Neuronal stem cell (in vitro differentiated cells): ENCODE data around the gene MGMT.

Experiments used
- DNase-seq: peaks from one replicate; pipeline ENCODE4 v3.0.0-alpha.2; 2013; ENCODE audit warnings: low spot score
- H2AFZ ChIP-seq: one replicate; pipeline ENCODE4 v1.6.1; 2013; ENCODE audit warnings: mild to moderate bottlenecking, low read length, inconsistent platforms
- H2AK5ac ChIP-seq: 2 replicates; pipeline ENCODE4 v1.6.1; 2013; ENCODE audit warnings: low read depth, mild to moderate bottlenecking, inconsistent platforms, low read length, moderate library complexity, mixed read lengths
- H2BK120ac ChIP-seq: 2 replicates; pipeline ENCODE4 v1.6.1; 2013; ENCODE audit warnings: low read depth, mild to moderate bottlenecking, inconsistent platforms, low read length, moderate library complexity, mixed read lengths
- H2BK12ac ChIP-seq: one replicate; pipeline ENCODE4 v1.6.1; 2013; ENCODE audit warnings: low read length, inconsistent platforms
- H2BK15ac ChIP-seq: 2 replicates; pipeline ENCODE4 v1.6.1; 2013; ENCODE audit warnings: mild to moderate bottlenecking, low read length, inconsistent platforms, mixed read lengths
- H2BK5ac ChIP-seq: one replicate; pipeline ENCODE4 v1.6.1; 2013; ENCODE audit warnings: inconsistent platforms, mild to moderate bottlenecking, low read length, moderate library complexity
- H3K14ac ChIP-seq: one replicate; pipeline ENCODE4 v1.6.1; 2013; ENCODE audit warnings: low read length, inconsistent platforms
- H3K18ac ChIP-seq: 2 replicates; pipeline ENCODE4 v1.6.1; 2013; ENCODE audit warnings: low read length, inconsistent platforms
- H3K23ac ChIP-seq: 2 replicates; pipeline ENCODE4 v1.6.1; 2013; ENCODE audit warnings: low read depth, mild to moderate bottlenecking, mixed read lengths, low read length, inconsistent platforms; ENCODE audit not compliant: poor library complexity
- H3K27ac ChIP-seq: replicated peaks from 3 replicates; pipeline ENCODE4 v1.5.1; 2013; ENCODE audit warnings: low read length, inconsistent platforms
- H3K27me3 ChIP-seq, 3 experiments: 2 replicates each; pipeline ENCODE4 v1.6.1; 2013; ENCODE audit warnings: low read length in 3 of 3, mild to moderate bottlenecking in 2 of 3, inconsistent platforms in 1 of 3, low read depth in 1 of 3, mixed read lengths in 1 of 3, moderate library complexity in 1 of 3; ENCODE audit not compliant: control insufficient read depth in 3 of 3, insufficient read depth in 3 of 3
- H3K36me3 ChIP-seq, 2 donors: replicated peaks in 1 of 2; 2 replicates each; pipeline ENCODE4 v1.6.1; 2013; ENCODE audit warnings: low read length in 2 of 2; ENCODE audit not compliant: control insufficient read depth in 2 of 2, insufficient read depth in 2 of 2
- H3K4ac ChIP-seq: 2 replicates; pipeline ENCODE4 v1.6.1; 2013; ENCODE audit warnings: inconsistent platforms, mild to moderate bottlenecking, low read length, moderate library complexity
- H3K4me1 ChIP-seq, 2 donors: 1 replicate in 1 of 2; 2 replicates in 1 of 2; pipeline ENCODE4 v1.6.1; 2013; ENCODE audit warnings: low read length in 2 of 2, low read depth in 1 of 2; ENCODE audit not compliant: control insufficient read depth in 2 of 2, insufficient read depth in 1 of 2
- H3K4me2 ChIP-seq: one replicate; pipeline ENCODE4 v1.6.1; 2013; ENCODE audit warnings: mild to moderate bottlenecking, low read length, inconsistent platforms; ENCODE audit not compliant: insufficient read depth, poor library complexity, severe bottlenecking
- H3K4me3 ChIP-seq, 2 donors: 2 replicates each; pipeline ENCODE4 v1.5.1; 2013; ENCODE audit warnings: low read length in 2 of 2, mild to moderate bottlenecking in 2 of 2, inconsistent platforms in 1 of 2, moderate library complexity in 1 of 2
- H3K79me1 ChIP-seq: one replicate; pipeline ENCODE4 v1.6.1; 2013; ENCODE audit warnings: low read depth, mild to moderate bottlenecking, inconsistent platforms, low read length, moderate library complexity
- H3K9ac ChIP-seq: one replicate; pipeline ENCODE4 v1.6.1; 2013; ENCODE audit warnings: mild to moderate bottlenecking, low read depth, low read length, inconsistent platforms; ENCODE audit not compliant: poor library complexity
- H3K9me3 ChIP-seq, 2 donors: replicated peaks in 1 of 2; 2 replicates each; pipeline versions ENCODE3 to v1.6.1; 2013; ENCODE audit warnings: low read length in 2 of 2, mild to moderate bottlenecking in 2 of 2, inconsistent platforms in 1 of 2, low read depth in 1 of 2, mixed read lengths in 1 of 2, moderate library complexity in 1 of 2; ENCODE audit not compliant: control insufficient read depth in 2 of 2, insufficient read depth in 1 of 2
- H4K8ac ChIP-seq: one replicate; pipeline ENCODE4 v1.6.1; 2013; ENCODE audit warnings: low read depth, mild to moderate bottlenecking, inconsistent platforms, low read length, moderate library complexity
- H4K91ac ChIP-seq: one replicate; pipeline ENCODE4 v1.6.1; 2013; ENCODE audit warnings: low read length, low read depth, mild to moderate bottlenecking, inconsistent platforms; ENCODE audit not compliant: poor library complexity
- WGBS, 2 donors: extraction: QIAGEN DNeasy Blood & Tissue Kit; methylation state at CpG; one replicate each; pipeline ENCODE4 v1.1.7; 2013; ENCODE audit warnings: missing lambda C conversion rate in 2 of 2, mixed read lengths in 1 of 2; ENCODE audit not compliant: insufficient read length in 2 of 2, insufficient replicate concordance in 1 of 2; ENCODE audit errors: extremely low coverage in 2 of 2; 5-methylcytosine and 5-hydroxymethylcytosine counted together

The MGMT gene

GRCh38 chr10:129725011-129725410 is 258.0 kb downstream of the MGMT start:
- no peaks in the 10 kb centered on the region for H3K79me1 ChIP-seq
- H4K8ac ChIP-seq: no peak overlapping the region
- no peak overlapping the region for H2AFZ ChIP-seq
- DNase-seq: no peak
- H3K9me3 ChIP-seq: peaks cover 0 to 14% of the 10 kb centered on the region in 2 donors
- no peak overlapping the region for H3K4me3 ChIP-seq
- H2BK15ac ChIP-seq: no peak overlapping the region
- no peak overlapping the region for H3K9ac ChIP-seq
- no peak overlapping the region for H3K4ac ChIP-seq
- H3K36me3 ChIP-seq: peaks cover 0 to 1% of the 10 kb centered on the region in 2 donors
- no peak overlapping the region for H3K23ac ChIP-seq
- no peak overlapping the region for H2BK12ac ChIP-seq
- H2BK5ac ChIP-seq: no peak overlapping the region
- H3K18ac ChIP-seq: peak overlapping the region; percentile 27
- H2AK5ac ChIP-seq: peak overlapping the region; percentile 31
- no peaks in the 10 kb centered on the region for H3K27me3 ChIP-seq
- no peak overlapping the region for H3K27ac ChIP-seq
- H3K14ac ChIP-seq: no peak overlapping the region
- H3K4me2 ChIP-seq: no peak overlapping the region
- no CpG with 5 or more reads among the region's 10 CpGs for WGBS, 2 donors
- H3K4me1 ChIP-seq: no peaks in the 10 kb centered on the region
- no peak overlapping the region for H4K91ac ChIP-seq
- no peak overlapping the region for H2BK120ac ChIP-seq

- Histone ChIP-seq H3K27ac (no peak overlapping the region), H3K4me1 (no peaks in the 10 kb centered on the region), H3K9me3 (peaks cover 0 to 14% of the 10 kb centered on the region in 2 donors), H2AFZ (no peak overlapping the region), H4K8ac (no peak overlapping the region), H2BK12ac (no peak overlapping the region), H3K4me3 (no peak overlapping the region), H3K9ac (no peak overlapping the region), H3K14ac (no peak overlapping the region), H2BK15ac (no peak overlapping the region), H3K27me3 (no peaks in the 10 kb centered on the region), H3K36me3 (peaks cover 0 to 1% of the 10 kb centered on the region in 2 donors), H2BK5ac (peak overlapping the region; percentile 57), H2AK5ac (no peak overlapping the region), H3K4ac (no peak overlapping the region), H3K18ac (no peak overlapping the region), H3K23ac (no peak overlapping the region), H3K79me1 (no peaks in the 10 kb centered on the region), H2BK120ac (no peak overlapping the region), H4K91ac (no peak overlapping the region), H3K4me2 (no peak overlapping the region)
- no peak for DNase-seq
- WGBS, 2 donors: no CpG with 5 or more reads among the region's 9 CpGs
Measured at GRCh38 chr10:129725482-129725881, 258.4 kb downstream of the MGMT start.

GRCh38 chr10:129725890-129726631 is 259.0 kb downstream of the MGMT start:
- Histone ChIP-seq H3K9ac (no peak overlapping the region), H3K4me1 (no peaks in the 10 kb centered on the region), H4K8ac (no peak overlapping the region), H3K4me3 (no peak overlapping the region), H3K27ac (no peak overlapping the region), H3K23ac (no peak overlapping the region), H2AFZ (no peak overlapping the region), H3K9me3 (peaks cover 0 to 14% of the 10 kb centered on the region in 2 donors), H2BK15ac (no peak overlapping the region), H2BK120ac (no peak overlapping the region), H3K14ac (no peak overlapping the region), H3K36me3 (peaks cover 0 to 1% of the 10 kb centered on the region in 2 donors), H3K4me2 (no peak overlapping the region), H3K27me3 (no peaks in the 10 kb centered on the region), H3K4ac (no peak overlapping the region), H3K79me1 (no peaks in the 10 kb centered on the region), H4K91ac (no peak overlapping the region), H2BK12ac (no peak overlapping the region), H2BK5ac (peak overlapping the region; percentile 57), H3K18ac (no peak overlapping the region), H2AK5ac (no peak overlapping the region)
- DNase-seq: no peak
- no CpG with 5 or more reads among the region's 10 CpGs for WGBS, 2 donors

- Histone ChIP-seq H2BK12ac (no peak overlapping the region), H2BK15ac (no peak overlapping the region), H3K18ac (no peak overlapping the region), H3K4me2 (no peak overlapping the region), H4K8ac (no peak overlapping the region), H2AFZ (no peak overlapping the region), H4K91ac (no peak overlapping the region), H3K27ac (no peak overlapping the region), H2BK120ac (no peak overlapping the region), H2AK5ac (no peak overlapping the region), H3K9ac (no peak overlapping the region), H2BK5ac (no peak overlapping the region), H3K9me3 (peaks cover 0 to 14% of the 10 kb centered on the region in 2 donors), H3K27me3 (no peaks in the 10 kb centered on the region), H3K14ac (no peak overlapping the region), H3K4me3 (no peak overlapping the region), H3K36me3 (peaks cover 0 to 1% of the 10 kb centered on the region in 2 donors), H3K4me1 (no peaks in the 10 kb centered on the region), H3K4ac (no peak overlapping the region), H3K79me1 (no peaks in the 10 kb centered on the region), H3K23ac (no peak overlapping the region)
- WGBS, 2 donors: no CpG with 5 or more reads among the region's 6 CpGs
- DNase-seq: no peak
Measured at GRCh38 chr10:129727071-129727470, 260.0 kb downstream of the MGMT start.
